ENCODE results near the gene CNRIP1. TPM values are rescaled to one million over a fixed set of nuclear protein-coding genes. Genes with fewer than 3 reads are reported as not detected.
A peak's percentile ranks its signal among the peaks of the same experiment; 100 is the strongest.
"Not testable (repeated sequence)": the region's sequence is repeated elsewhere in the genome, so short reads cannot be mapped to it uniquely, and the experiment has no call there.

CNRIP1 gene
- total RNA-seq, 1 donor from 2014 or later = 17.5 TPM

GRCh38 chr2:68309426-68309825 is 10.3 kb downstream of the CNRIP1 start:
- H3K4me3 ChIP-seq (ENCODE audit: low read depth, low read length) = no peak overlapping the region
- DNase-seq (ENCODE audit: low read depth) = no peak
- no peak for TF ChIP-seq CTCF (conservative IDR thresholded peaks at IDR 0.05; ENCODE audit: low read depth, low read length)

- not testable (repeated sequence) for H3K4me3 ChIP-seq (ENCODE audit: low read depth, low read length); DNase-seq (ENCODE audit: low read depth)
These were observed 15.9 kb downstream of the CNRIP1 start for GRCh38 chr2:68303902-68304272.

- TF ChIP-seq CTCF (conservative IDR thresholded peaks at IDR 0.05; ENCODE audit: low read depth, low read length) = no peak
- no peak for DNase-seq (ENCODE audit: low read depth)
- no peak overlapping the region for H3K4me3 ChIP-seq (ENCODE audit: low read depth, low read length)
These were observed 16.5 kb downstream of the CNRIP1 start for GRCh38 chr2:68303033-68303901.

GRCh38 chr2:68302281-68302875 is 17.4 kb downstream of the CNRIP1 start:
- H3K4me3 ChIP-seq (ENCODE audit: low read depth, low read length) = no peak overlapping the region
- DNase-seq (ENCODE audit: low read depth) = no peak
- TF ChIP-seq CTCF (conservative IDR thresholded peaks at IDR 0.05; ENCODE audit: low read depth, low read length) = no peak

- TF ChIP-seq CTCF (conservative IDR thresholded peaks at IDR 0.05; ENCODE audit: low read depth, low read length) = no peak
- H3K4me3 ChIP-seq (ENCODE audit: low read depth, low read length) = no peak overlapping the region
- DNase-seq (ENCODE audit: low read depth) = no peak
These were observed 24.2 kb downstream of the CNRIP1 start for GRCh38 chr2:68295516-68295915.

- no peak for DNase-seq (ENCODE audit: low read depth)
- TF ChIP-seq CTCF (conservative IDR thresholded peaks at IDR 0.05; ENCODE audit: low read depth, low read length) = no peak
- H3K4me3 ChIP-seq (ENCODE audit: low read depth, low read length) = no peak overlapping the region
These were observed 24.8 kb downstream of the CNRIP1 start for GRCh38 chr2:68294913-68295312.

- no peak overlapping the region for H3K4me3 ChIP-seq (ENCODE audit: low read depth, low read length)
- TF ChIP-seq CTCF (conservative IDR thresholded peaks at IDR 0.05; ENCODE audit: low read depth, low read length) = peak; percentile 22
- DNase-seq (ENCODE audit: low read depth) = no peak
These were observed 25.6 kb downstream of the CNRIP1 start for GRCh38 chr2:68294187-68294586.
